ENCODE data around the gene SWSAP1.
A peak's percentile ranks its signal among the peaks of the same experiment; 100 is the strongest.
"Not testable (repeated sequence)": the region's sequence is repeated elsewhere in the genome, so short reads cannot be mapped to it uniquely, and the experiment has no call there.

SWSAP1 gene

GRCh38 chr19:11379269-11379845 lies 4.9 kb downstream of the SWSAP1 start:
- not testable (repeated sequence) for DNase-seq

DNA sequence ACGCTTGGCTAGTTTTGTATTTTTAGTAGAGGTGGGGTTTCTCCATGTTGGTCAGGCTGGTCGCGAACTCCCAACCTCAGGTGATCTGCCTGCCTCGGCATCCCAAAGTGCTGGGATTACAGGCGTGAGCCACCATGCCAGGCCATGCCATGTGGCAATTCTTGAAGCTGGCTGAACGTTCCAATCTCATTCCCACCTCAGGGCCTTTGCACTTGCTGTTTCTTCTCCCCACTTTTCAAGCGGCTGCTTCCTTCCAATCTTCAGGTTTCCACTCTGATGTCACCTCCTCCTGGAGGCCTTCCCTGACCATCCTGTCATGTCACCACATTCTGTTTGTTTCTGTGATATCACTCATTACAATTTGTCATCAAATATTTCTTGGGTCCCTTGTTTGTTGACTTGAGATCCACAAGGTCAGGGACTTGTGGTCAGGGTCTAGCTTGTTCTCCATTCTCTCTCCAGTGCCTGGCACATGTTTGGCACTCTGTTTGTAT lies 5.4 kb downstream of the SWSAP1 start:
- DNase-seq: no peak

- peak; percentile 97 for DNase-seq
These were observed 6.4 kb downstream of the SWSAP1 start for GRCh38 chr19:11380653-11381537.

- peak; percentile 40 for DNase-seq
These were observed 8.6 kb downstream of the SWSAP1 start for GRCh38 chr19:11382898-11383705.

DNA sequence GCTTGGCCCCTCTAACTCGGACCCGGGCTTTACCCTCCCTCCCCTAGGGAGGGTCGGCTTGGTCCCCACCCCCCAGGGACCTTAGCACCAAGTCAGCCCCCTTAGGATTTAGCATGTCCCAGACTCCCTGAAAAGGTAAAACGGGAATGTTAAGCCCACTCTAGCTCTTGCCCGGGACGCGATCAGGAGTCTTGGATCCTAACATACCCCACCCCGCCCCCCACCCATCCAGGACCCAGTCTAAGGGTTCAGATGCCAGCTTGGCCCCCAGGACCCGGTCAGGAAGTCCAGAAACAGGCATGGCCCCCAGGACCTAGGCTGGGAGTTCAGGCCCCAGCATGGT lies 9.2 kb downstream of the SWSAP1 start:
- no peak for DNase-seq

DNA sequence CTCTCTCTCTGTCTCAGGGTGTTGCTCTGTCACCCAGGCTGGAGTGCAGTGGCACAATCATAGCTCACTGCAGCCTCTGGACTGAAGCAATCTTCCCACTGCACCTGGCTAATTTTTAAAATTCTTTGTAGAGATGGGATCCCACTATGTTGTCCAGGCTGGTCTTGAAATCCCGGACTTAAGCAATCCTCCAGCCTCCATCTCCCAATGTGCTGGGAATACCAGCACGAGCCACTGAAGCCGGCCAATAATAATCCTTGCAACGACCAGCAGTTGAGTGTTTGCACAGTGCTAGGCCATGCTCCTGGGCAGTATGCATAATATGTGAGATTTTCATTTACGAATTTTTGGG lies 10.3 kb downstream of the SWSAP1 start:
- no peak for DNase-seq

DNA sequence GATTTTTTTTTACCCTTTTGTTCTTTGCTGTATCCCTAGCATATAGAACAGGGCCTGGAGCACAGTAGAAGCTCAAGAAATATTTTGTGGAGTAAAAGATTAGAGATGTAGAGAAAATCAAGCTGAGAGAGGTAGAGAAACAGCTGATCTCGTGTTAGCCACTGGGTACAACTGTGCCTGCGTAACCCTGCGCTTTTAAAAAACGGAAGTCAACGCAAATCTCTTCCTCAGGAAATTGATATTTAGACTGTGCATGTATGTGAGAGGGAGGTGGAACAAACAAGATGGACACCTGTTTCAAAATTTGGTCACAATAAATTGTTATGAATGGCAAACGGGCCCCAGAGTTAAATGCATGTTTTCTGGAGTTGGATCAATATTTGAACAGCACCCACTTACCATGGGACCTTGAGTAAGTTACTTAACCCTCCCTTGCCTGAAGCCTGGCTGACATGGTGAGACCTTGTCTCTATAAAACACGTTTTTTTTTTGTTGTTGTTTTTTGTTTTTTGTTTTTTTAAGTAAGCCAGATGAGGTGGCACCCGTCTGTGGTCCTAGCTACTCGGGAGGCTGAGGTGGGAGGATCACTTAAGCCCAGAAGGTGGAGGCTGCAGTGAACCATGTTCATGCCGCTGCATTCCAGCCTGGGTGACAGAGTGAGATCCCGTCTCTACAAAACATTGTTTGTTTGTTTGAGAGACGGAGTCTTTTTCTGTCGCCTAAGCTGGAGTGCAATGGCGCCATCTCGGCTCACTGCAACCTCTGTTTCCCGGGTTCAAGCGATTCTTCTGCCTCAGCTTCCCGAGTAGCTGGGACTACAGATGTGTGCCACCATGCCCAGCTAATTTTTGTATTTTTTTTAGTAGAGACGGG lies 12.9 kb downstream of the SWSAP1 start:
- no peak for DNase-seq

GRCh38 chr19:11390359-11390758 lies 15.9 kb downstream of the SWSAP1 start:
- DNase-seq: no peak

GRCh38 chr19:11390933-11391680 lies 16.6 kb downstream of the SWSAP1 start:
- DNase-seq: no peak

DNA sequence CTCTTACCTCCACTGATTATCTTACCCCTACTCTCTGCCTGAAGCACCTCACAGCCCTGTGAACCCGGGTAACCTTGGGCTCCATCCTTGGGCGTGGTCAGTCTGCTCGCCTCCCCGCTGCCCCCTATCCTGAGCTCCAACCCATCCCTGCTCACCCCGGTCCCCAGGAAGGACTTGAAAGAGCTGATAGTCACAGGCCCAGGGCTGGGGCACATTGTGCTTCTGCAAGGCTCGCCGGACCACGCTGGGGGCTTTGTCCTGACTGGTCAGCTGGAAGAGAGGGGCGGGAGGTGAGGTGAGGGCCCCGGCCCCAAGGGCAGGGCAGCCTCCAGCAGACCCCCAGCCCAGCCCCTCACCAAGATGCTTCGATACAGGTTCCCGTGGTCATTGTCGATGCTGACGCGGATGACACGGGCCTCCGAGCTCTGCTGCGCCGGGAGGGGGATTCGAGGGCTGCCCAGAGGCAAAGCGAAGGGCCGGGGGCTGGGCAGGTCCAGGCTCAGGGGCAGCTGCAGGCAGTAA lies 22.7 kb downstream of the SWSAP1 start:
- DNase-seq: no peak

DNA sequence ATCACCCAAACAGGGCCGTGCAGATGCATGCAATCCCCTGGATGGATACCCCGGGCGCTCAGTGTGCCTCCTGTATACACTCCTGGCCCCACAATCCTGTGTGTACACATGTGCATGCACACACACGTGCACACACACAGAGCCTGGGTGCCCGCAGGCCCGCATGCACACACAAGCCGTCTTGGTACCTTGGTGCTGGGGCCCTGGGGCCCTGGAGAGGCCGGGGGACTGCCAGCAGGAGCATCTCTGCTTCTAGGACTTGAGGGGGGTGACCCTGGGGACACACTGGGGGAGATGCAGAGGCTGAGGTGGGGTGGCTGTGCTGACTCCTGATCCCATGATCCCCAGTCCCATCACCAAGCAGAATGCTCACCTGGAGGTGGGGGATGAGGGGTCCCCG lies 25.2 kb downstream of the SWSAP1 start:
- DNase-seq: no peak

- no peak for DNase-seq
These were observed 26.3 kb downstream of the SWSAP1 start for GRCh38 chr19:11400798-11401197.

DNA sequence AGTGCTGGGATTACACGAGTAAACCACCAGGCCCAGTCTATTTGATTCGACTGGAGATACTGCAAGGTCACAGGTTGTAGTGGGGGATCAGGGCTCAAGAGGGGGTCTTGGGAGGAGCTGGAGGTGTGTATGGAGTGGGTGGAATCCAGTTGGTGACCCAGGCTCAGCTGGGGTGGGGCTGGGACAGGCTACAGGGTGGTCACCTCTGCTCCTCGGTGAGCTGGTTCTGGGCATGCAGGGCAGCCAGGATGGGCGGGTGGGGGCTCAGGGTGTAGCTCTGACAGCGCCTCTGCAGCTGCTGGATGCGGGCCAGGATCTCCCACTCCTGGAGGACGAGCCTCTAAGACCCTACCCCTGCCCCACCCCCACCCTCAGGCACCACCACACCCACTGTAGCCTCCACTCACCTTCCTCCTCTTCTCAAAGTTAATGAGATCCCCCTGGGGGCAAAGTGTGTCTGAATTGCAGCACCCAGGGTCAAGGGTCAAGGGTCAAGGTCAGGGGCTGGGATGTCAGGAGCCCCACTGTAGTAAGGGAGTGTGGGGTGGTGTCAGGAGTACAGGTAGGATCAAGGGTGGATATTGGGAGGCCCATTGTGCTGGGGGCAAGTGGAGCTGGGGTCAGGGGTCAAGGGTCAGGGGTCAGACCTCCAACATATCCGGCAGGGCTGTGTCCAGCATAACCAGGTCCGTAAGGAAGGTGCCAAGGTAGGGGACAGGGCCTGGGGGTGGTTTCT lies 27.5 kb downstream of the SWSAP1 start:
- no peak for DNase-seq

GRCh38 chr19:11404588-11405222 lies 30.2 kb downstream of the SWSAP1 start:
- DNase-seq: no peak

DNA sequence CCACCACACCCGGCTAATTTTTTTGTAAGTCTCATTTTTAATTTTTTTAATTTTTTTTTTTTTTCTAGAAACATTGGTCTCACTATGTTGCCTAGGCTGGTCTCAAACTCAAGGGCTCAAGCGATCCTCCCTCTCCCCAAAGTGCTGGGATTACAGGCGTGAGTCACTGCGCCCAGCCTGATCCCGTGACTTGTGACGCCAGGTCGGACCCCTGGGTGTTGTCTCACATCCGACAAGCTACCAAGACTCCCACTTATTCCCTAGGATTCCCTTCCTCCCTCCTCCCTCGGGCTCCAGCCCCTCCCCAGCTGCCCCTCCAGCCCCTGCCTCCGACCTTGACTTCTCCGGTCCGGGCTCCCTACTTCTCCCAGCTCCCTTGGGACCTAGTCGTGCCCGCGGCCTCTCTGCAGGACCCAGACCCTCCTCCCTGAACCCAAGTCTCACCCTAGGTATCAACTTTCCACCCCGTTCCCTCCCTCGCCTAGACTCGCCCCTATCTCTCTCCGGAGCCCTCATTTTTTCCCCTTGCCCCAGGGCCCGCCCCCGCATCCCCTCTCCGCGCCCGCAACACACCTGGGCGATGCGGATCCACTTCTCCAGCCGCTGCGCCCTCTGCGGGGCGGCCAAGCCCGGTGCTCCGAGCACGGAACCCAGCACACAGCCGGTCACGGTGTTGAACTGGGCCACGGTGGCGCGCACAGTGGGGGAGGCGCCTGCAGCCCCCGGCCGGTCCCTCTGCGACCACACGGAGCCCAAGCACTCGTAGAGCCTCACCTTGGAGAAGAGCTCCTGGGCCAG lies 31.6 kb downstream of the SWSAP1 start:
- peak; percentile 34 for DNase-seq

- not testable (repeated sequence) for DNase-seq
These were observed 32.3 kb downstream of the SWSAP1 start for GRCh38 chr19:11406703-11407236.

- no peak for DNase-seq
These were observed 34.1 kb downstream of the SWSAP1 start for GRCh38 chr19:11408591-11408990.

GRCh38 chr19:11410682-11411081 lies 36.2 kb downstream of the SWSAP1 start:
- DNase-seq: no peak

DNA sequence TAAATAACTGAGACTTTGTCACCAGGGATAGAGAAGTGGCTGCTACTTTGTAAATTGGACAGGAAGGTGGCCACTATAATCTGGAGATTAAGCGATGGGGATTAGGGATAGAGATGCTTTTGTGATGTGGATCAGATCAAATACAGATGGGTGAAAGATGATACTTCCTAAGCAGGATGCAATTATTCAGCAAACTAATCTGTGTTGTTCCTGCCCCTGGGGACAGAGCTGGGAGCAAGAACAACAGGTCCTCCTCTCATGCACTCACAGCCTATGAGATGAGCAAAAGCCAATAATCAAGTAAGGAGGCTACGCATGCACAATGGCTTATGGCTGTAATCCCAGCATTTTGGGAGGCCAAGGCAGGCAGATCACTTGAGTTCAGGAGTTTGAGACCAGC lies 40.1 kb downstream of the SWSAP1 start:
- DNase-seq: no peak

Measured in activated naive CD4-positive, alpha-beta T cell treated with Interleukin-2 at 50 U/mL for 16 hours (primary cell).